Right cardiac atrium (tissue), 5 donors: Measurements from ENCODE around the gene CD209. TPM values are rescaled to one million over a fixed set of nuclear protein-coding genes. Genes with fewer than 3 reads are reported as not detected.

ENCODE experiments used
- ATAC-seq, 2 donors: fragments of 200-7000 bp; cut with Tn5 transposase; one replicate each; pipeline versions ENCODE4 v1.8.0 to v1.9.1; 2020; ENCODE audit warnings: moderate library complexity in 2 of 2, mild to moderate bottlenecking in 1 of 2
- DNase-seq, 3 donors: peaks; one replicate each; pipeline ENCODE4 v3.0.0-alpha.2; 2020
- H3K27ac ChIP-seq: one replicate; pipeline ENCODE4 v1.5.1; 2013; ENCODE audit warnings: mild to moderate bottlenecking, low read length, control low read depth, moderate library complexity
- H3K27me3 ChIP-seq: one replicate; pipeline ENCODE4 v1.6.1; 2013; ENCODE audit not compliant: control insufficient read depth, insufficient read depth
- H3K4me1 ChIP-seq: one replicate; pipeline ENCODE4 v1.6.1; 2013; ENCODE audit warnings: low read length; ENCODE audit not compliant: control insufficient read depth, insufficient read depth
- H3K4me3 ChIP-seq: one replicate; pipeline ENCODE4 v1.5.1; 2013; ENCODE audit warnings: low read length, control low read depth
- H3K9me3 ChIP-seq: one replicate; pipeline ENCODE4 v1.6.1; 2013; ENCODE audit warnings: low read length; ENCODE audit not compliant: control insufficient read depth
- WGBS: extraction: QIAGEN DNeasy Blood & Tissue Kit; methylation state at CpG from one replicate; pipeline ENCODE4 v1.1.7; 2013; 5-methylcytosine and 5-hydroxymethylcytosine counted together
- intact Hi-C, 4 donors: fragments of 100-400 bp; cut with DNase I; formaldehyde crosslinking; loops; one replicate each; pipeline versions ENCODE4 v1.11.0 to v1.14.0; 2022 to 2023
- polyA plus RNA-seq: library from polyadenylated mRNA; stranded (reverse); fragments of 200-250 nt; gene quantifications from one replicate; pipeline ENCODE4 v1.2.3, GENCODE V29; 2013
- total RNA-seq, 4 donors: library from RNA; stranded (reverse); fragmentation: NEBNext Ultra II Directional; extraction: Animal tissue kit (Norgen Biotek cat#: 25700); gene quantifications; one replicate each; pipeline ENCODE4 v1.2.1, GENCODE V29; 2021
- donor health status: healthy with polysubstance abuse.
- donor health status: DM: no; HTN: yes; CAD: no.
- donor health status: DM: no; HTN: no; CAD: no.
- donor health status: DM: no; HTN: yes; CAD: no; lungs with severe emphysema.
- donor health status: DM: yes; HTN: yes; CAD: no.

Gene CD209
- total and polyA plus RNA-seq, 5 donors, result 0.68 to 10.7 (median 9.1) TPM

- intact Hi-C loops, result no loop called here
- WGBS, result 12% methylated on average over 22 of the region's 22 CpGs
- ATAC-seq, result peak; percentile 8 to 28
- Histone ChIP-seq H3K9me3 (no peaks in the 10 kb centered on the region), H3K4me1 (no peaks in the 10 kb centered on the region), H3K27me3 (no peaks in the 10 kb centered on the region), H3K27ac (no peak overlapping the region), H3K4me3 (no peak overlapping the region)
- DNase-seq, result no peak
These were observed 40.4 kb upstream of the CD209 start for GRCh38 chr19:7787602-7788177.

DNA sequence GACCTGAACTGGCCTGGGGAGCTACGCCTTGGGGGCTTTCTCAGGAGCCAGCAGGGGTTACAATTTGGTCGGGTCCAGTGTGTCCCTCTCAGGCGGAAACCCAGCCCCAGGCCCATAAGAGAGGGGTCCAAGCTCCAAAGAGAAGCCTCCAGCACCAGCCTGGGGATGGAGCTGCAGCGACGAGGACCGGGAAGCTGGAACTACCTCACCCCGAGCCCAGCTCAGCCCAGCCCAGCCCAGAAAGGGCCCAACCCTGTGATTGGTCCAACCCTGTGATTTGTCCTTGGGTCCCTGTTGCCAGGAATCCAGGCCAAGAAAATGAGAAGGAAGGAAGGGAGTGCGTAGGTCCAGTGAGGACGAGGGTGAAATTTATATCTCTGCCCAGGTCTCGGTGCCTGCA is 39.8 kb upstream of the CD209 start:
- H3K4me3 ChIP-seq, result no peak overlapping the region
- no peaks in the 10 kb centered on the region for H3K27me3 ChIP-seq
- H3K9me3 ChIP-seq, result no peaks in the 10 kb centered on the region
- 16% methylated on average over 10 of the region's 10 CpGs for WGBS
- peak; percentile 55 to 59 for ATAC-seq
- no peak overlapping the region for H3K27ac ChIP-seq
- DNase-seq, result peak in 1 of 3 donors; percentile 32
- H3K4me1 ChIP-seq, result no peaks in the 10 kb centered on the region
- intact Hi-C loops, result no loop called here

- ATAC-seq (no peak), DNase-seq (no peak)
- H3K4me1 ChIP-seq, result no peaks in the 10 kb centered on the region
- no peak overlapping the region for H3K4me3 ChIP-seq
- no peaks in the 10 kb centered on the region for H3K9me3 ChIP-seq
- H3K27me3 ChIP-seq, result no peaks in the 10 kb centered on the region
- intact Hi-C loops, result no loop called here
- H3K27ac ChIP-seq, result no peak overlapping the region
These were observed 37.5 kb upstream of the CD209 start for GRCh38 chr19:7784856-7785255.

GRCh38 chr19:7783991-7784423 is 36.7 kb upstream of the CD209 start:
- DNase-seq (no peak), ATAC-seq (no peak)
- no peak overlapping the region for H3K4me3 ChIP-seq
- intact Hi-C loops, result no loop called here
- H3K27ac ChIP-seq, result no peak overlapping the region
- 26% methylated on average over 8 of the region's 8 CpGs for WGBS
- no peaks in the 10 kb centered on the region for H3K4me1 ChIP-seq
- no peaks in the 10 kb centered on the region for H3K9me3 ChIP-seq
- no peaks in the 10 kb centered on the region for H3K27me3 ChIP-seq

GRCh38 chr19:7781157-7781556 is 33.8 kb upstream of the CD209 start:
- intact Hi-C loops, result no loop called here
- H3K27me3 ChIP-seq, result no peaks in the 10 kb centered on the region
- H3K4me1 ChIP-seq, result no peaks in the 10 kb centered on the region
- WGBS, result 36% methylated on average over 12 of the region's 12 CpGs
- ATAC-seq, result no peak
- DNase-seq, result no peak
- no peaks in the 10 kb centered on the region for H3K9me3 ChIP-seq
- H3K4me3 ChIP-seq, result no peak overlapping the region
- H3K27ac ChIP-seq, result no peak overlapping the region

DNA sequence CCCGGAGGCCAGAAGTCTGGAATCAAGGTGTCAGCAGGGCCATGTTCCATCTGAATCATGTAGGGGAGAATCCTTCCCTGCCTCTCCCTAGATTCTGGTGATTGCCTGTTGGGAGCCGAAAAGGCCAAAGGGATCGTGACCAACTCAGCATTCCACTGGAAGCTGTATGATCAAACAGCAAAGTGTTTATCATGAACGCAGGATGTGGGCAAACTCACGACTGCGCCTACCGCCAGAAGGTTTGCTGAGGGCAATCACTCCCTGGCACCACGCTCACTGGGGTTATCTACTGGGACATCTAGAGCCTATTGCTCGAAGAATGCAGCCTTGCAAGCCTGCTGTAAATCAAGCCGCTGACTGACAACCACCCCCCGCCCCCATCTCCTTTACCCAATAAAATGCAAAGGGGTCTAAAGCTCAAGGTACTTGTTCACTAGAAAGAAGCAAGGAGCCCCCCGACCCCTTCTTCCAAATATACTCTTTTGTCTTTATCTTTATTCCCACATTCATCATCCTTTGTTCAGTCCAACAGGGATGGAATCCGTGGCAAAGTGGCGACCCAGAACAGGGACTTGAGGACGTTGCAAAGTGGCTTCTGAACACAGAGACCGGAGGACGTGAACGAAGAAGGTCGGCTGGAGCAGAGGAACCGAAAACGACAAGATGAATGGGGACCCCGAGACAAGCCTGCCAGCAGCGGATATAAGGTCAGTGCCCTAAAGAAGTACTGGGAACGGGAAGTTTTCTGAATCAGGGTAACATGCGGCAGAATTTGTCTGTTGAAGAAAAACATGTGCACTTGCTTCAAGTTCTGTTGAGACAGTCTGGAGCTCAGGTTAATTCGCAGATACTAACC is 32.5 kb upstream of the CD209 start:
- Histone ChIP-seq H3K27me3 (no peaks in the 10 kb centered on the region), H3K9me3 (no peaks in the 10 kb centered on the region), H3K27ac (no peak overlapping the region), H3K4me1 (no peaks in the 10 kb centered on the region), H3K4me3 (no peak overlapping the region)
- DNase-seq (no peak), ATAC-seq (no peak)
- 70% methylated on average over 26 of the region's 26 CpGs for WGBS
- intact Hi-C loops, result no loop called here

GRCh38 chr19:7778081-7778480 is 30.7 kb upstream of the CD209 start:
- 67% methylated on average over 5 of the region's 5 CpGs for WGBS
- no peaks in the 10 kb centered on the region for H3K27me3 ChIP-seq

GRCh38 chr19:7775761-7776160 is 28.4 kb upstream of the CD209 start:
- WGBS, result 87% methylated on average over 9 of the region's 9 CpGs
- H3K9me3 ChIP-seq, result no peaks in the 10 kb centered on the region
- ATAC-seq (no peak), DNase-seq (no peak)
- no peaks in the 10 kb centered on the region for H3K27me3 ChIP-seq
- intact Hi-C loops, result no loop called here
- H3K27ac ChIP-seq, result no peak overlapping the region
- H3K4me3 ChIP-seq, result no peak overlapping the region
- no peaks in the 10 kb centered on the region for H3K4me1 ChIP-seq

More at GRCh38 chr19:7778081-7778480, 30.7 kb upstream of the CD209 start:
- Histone ChIP-seq H3K9me3 (no peaks in the 10 kb centered on the region), H3K27ac (no peak overlapping the region), H3K4me1 (no peaks in the 10 kb centered on the region), H3K4me3 (no peak overlapping the region)
- ATAC-seq, result no peak
- intact Hi-C loops, result no loop called here
- DNase-seq, result no peak

- ATAC-seq (no peak), DNase-seq (no peak)
- no peak overlapping the region for H3K27ac ChIP-seq
- intact Hi-C loops, result no loop called here
- 64% methylated on average over 9 of the region's 9 CpGs for WGBS
- H3K27me3 ChIP-seq, result no peaks in the 10 kb centered on the region
- H3K9me3 ChIP-seq, result no peaks in the 10 kb centered on the region
- no peaks in the 10 kb centered on the region for H3K4me1 ChIP-seq
- no peak overlapping the region for H3K4me3 ChIP-seq
These were observed 26.5 kb upstream of the CD209 start for GRCh38 chr19:7773841-7774240.

DNA sequence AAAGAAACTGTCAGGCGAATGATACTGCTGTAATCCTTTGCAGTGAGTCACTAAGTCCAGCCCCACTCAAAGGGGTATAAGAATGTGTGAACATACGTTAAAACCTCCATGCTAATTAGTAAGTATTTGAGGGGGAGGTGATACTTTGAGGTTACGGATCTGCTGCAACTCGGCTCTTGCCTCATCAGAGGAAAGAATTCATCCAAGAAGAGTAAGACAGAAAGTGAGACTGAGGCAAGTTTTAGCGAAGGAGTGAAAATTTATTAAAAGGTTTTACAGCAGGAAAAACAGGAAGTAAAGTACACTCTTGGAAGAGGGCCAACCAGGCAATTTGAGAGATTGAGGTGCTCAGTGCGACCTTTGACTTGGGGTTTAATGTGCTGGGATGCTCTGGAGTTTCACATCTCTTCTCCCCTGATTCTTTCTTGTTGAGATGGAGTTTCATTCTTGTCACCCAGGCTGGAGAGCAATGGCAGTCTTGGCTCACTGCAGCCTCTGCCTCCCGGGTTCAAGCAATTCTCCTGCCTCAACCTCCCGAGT is 25.5 kb upstream of the CD209 start:
- ATAC-seq, result no peak
- no peak for DNase-seq
- no peak overlapping the region for H3K27ac ChIP-seq
- no peak overlapping the region for H3K4me3 ChIP-seq
- no peaks in the 10 kb centered on the region for H3K27me3 ChIP-seq
- H3K9me3 ChIP-seq, result no peaks in the 10 kb centered on the region
- 35% methylated on average over 8 of the region's 8 CpGs for WGBS
- no peaks in the 10 kb centered on the region for H3K4me1 ChIP-seq
- intact Hi-C loops, result no loop called here

GRCh38 chr19:7771072-7771471 is 23.7 kb upstream of the CD209 start:
- WGBS, result 71% methylated on average over 8 of the region's 8 CpGs
- H3K9me3 ChIP-seq, result no peaks in the 10 kb centered on the region
- DNase-seq (no peak), ATAC-seq (no peak)
- intact Hi-C loops, result no loop called here
- no peak overlapping the region for H3K27ac ChIP-seq
- no peak overlapping the region for H3K4me3 ChIP-seq
- H3K27me3 ChIP-seq, result no peaks in the 10 kb centered on the region
- H3K4me1 ChIP-seq, result no peaks in the 10 kb centered on the region
